Mesendoderm (in vitro differentiated cells): ENCODE measurements around the gene ZDHHC8.

Experiments
- DNase-seq: peaks from one replicate; pipeline ENCODE4 v3.0.0; 2013
- H2AK5ac ChIP-seq: 2 replicates; pipeline ENCODE4 v1.6.1; 2013; ENCODE audit warnings: low read length, inconsistent platforms
- H2BK120ac ChIP-seq: 2 replicates; pipeline ENCODE4 v1.6.1; 2013; ENCODE audit warnings: low read depth, mild to moderate bottlenecking, low read length, moderate library complexity, mixed read lengths
- H2BK15ac ChIP-seq: replicated peaks from 2 replicates; pipeline ENCODE4 v1.6.1; 2013; ENCODE audit warnings: low read depth, mild to moderate bottlenecking, moderate library complexity
- H2BK5ac ChIP-seq: 2 replicates; pipeline ENCODE4 v1.6.1; 2013; ENCODE audit warnings: low read length, inconsistent platforms
- H3K18ac ChIP-seq: 2 replicates; pipeline ENCODE4 v1.6.1; 2013; ENCODE audit warnings: mild to moderate bottlenecking, low read length, mixed read lengths
- H3K23ac ChIP-seq: one replicate; pipeline ENCODE4 v1.6.1; 2013; ENCODE audit warnings: low read length
- H3K27ac ChIP-seq: 2 replicates; pipeline ENCODE4 v1.5.1; 2013; ENCODE audit warnings: low read depth, mild to moderate bottlenecking, inconsistent platforms, low read length, moderate library complexity
- H3K27me3 ChIP-seq: 2 replicates; pipeline ENCODE4 v1.6.1; 2013; ENCODE audit warnings: low read length, control low read depth, mild to moderate bottlenecking, inconsistent platforms; ENCODE audit not compliant: insufficient read depth, poor library complexity
- H3K36me3 ChIP-seq: 2 replicates; pipeline ENCODE4 v1.6.1; 2013; ENCODE audit warnings: low read length, inconsistent platforms; ENCODE audit not compliant: control insufficient read depth, insufficient read depth
- H3K4ac ChIP-seq: one replicate; pipeline ENCODE4 v1.6.1; 2013; ENCODE audit warnings: low read depth, mild to moderate bottlenecking, low read length, moderate library complexity
- H3K4me1 ChIP-seq: 2 replicates; pipeline ENCODE4 v1.6.1; 2013; ENCODE audit warnings: low read depth, low read length, inconsistent platforms; ENCODE audit not compliant: control insufficient read depth
- H3K4me2 ChIP-seq: 2 replicates; pipeline ENCODE4 v1.6.1; 2013; ENCODE audit warnings: low read length
- H3K4me3 ChIP-seq: 2 replicates; pipeline ENCODE4 v1.5.1; 2013; ENCODE audit warnings: mild to moderate bottlenecking, low read length
- H3K56ac ChIP-seq: one replicate; pipeline ENCODE4 v1.6.1; 2013; ENCODE audit warnings: low read length
- H3K79me1 ChIP-seq: 2 replicates; pipeline ENCODE4 v1.6.1; 2013; ENCODE audit warnings: low read length, inconsistent platforms
- H3K79me2 ChIP-seq: 2 replicates; pipeline ENCODE4 v1.6.1; 2013; ENCODE audit warnings: mild to moderate bottlenecking, low read length; ENCODE audit not compliant: control insufficient read depth, insufficient read depth
- H3K9ac ChIP-seq: 2 replicates; pipeline ENCODE4 v1.6.1; 2013; ENCODE audit warnings: low read length, inconsistent platforms
- H4K5ac ChIP-seq: one replicate; pipeline ENCODE4 v1.6.1; 2013; ENCODE audit warnings: low read length
- H4K8ac ChIP-seq: one replicate; pipeline ENCODE4 v1.6.1; 2013; ENCODE audit warnings: low read depth, mild to moderate bottlenecking, control low read depth, low read length, moderate library complexity
- WGBS: extraction: QIAGEN DNeasy Blood & Tissue Kit; methylation state at CpG from one replicate; pipeline ENCODE4 v1.1.7; 2013; ENCODE audit warnings: low lambda C conversion rate, missing lambda C conversion rate; ENCODE audit not compliant: insufficient coverage; ENCODE audit errors: extremely low coverage; 5-methylcytosine and 5-hydroxymethylcytosine counted together

Gene ZDHHC8

DNA sequence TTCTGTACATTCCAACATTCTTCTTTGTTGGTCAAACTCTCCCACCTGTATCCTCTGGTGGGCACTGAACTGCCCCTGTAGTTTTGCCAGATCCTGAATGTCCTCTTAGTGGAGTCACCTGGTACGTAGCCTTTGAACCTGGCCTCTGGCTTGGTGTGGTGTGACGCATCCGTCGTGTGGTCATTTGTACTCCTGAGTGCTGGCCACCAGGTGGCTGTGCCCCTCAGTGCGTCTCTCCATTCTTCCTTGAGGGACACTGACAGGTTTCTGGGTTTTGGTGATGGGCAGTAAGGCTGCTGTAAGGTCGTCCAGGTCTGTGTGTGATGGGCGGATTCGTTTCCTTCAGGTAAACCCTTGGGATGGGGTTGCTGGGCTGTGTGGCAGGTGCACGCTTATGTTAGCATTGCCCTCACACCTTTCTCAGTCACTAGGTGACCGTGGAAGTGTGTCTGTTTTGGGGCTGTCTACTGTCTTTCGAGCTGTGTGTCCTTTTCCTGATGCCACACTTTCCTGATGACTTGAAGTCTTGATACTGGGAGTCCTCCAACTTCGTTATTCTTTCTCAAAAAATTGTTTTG, 29.3 kb upstream of the ZDHHC8 start:
- Histone ChIP-seq H3K56ac (no peak overlapping the region), H3K4me2 (no peak overlapping the region), H3K27me3 (no peaks in the 10 kb centered on the region), H3K27ac (no peak overlapping the region), H2BK5ac (no peak overlapping the region), H4K5ac (no peak overlapping the region), H2BK15ac (no peak overlapping the region), H2AK5ac (no peak overlapping the region), H4K8ac (no peak overlapping the region), H3K79me1 (peaks cover 19% of the 10 kb centered on the region), H3K4ac (no peak overlapping the region), H3K36me3 (peaks cover 31% of the 10 kb centered on the region), H3K23ac (no peak overlapping the region), H3K4me3 (no peak overlapping the region), H3K4me1 (no peaks in the 10 kb centered on the region), H3K18ac (no peak overlapping the region), H3K79me2 (peaks cover 9% of the 10 kb centered on the region), H3K9ac (no peak overlapping the region), H2BK120ac (no peak overlapping the region)
- DNase-seq = peak; percentile 45
- WGBS = no CpG with 5 or more reads among the region's 12 CpGs

DNA sequence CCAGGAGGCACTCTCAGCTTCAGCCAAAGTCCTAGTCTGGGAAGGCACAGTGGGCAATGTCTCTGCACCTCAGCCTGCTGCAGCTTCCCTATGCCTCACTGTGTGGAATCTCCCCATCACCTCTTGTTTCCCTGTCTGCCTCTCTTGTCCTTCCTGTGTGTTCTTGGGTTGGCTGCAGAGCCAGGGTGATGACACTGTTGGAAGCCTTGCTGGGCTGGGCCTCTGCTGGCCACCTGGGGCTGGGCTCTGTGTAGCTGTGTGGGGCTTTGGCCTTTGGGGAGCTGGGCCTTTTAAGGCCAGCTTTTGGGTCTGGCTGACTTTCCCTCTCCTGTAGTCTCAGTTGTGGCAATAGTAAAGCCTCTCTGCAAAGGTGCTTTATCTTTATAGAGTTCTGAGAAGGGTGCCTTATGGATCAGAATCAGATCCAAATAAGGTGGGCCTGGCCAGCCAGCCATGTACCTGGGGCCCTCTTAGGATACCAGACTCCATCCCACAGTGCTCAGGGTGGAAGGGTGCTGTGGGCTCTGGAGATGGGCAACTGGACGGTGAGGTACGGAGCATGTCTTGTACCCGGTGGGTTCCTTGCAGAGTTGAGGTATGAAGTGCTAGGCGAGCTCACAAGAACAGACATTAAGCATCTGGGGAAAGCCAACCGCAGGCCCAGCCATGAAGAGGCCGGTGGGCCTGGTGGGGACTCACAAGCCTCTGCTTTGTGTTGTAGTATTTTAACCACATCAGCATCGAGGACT, 26.0 kb upstream of the ZDHHC8 start:
- H2BK120ac ChIP-seq = no peak overlapping the region
- no peak overlapping the region for H3K23ac ChIP-seq
- no peak overlapping the region for H3K56ac ChIP-seq
- no peak overlapping the region for H4K8ac ChIP-seq
- no peak overlapping the region for H3K27ac ChIP-seq
- H3K27me3 ChIP-seq = no peaks in the 10 kb centered on the region
- no peak overlapping the region for H3K4me3 ChIP-seq
- H3K9ac ChIP-seq = no peak overlapping the region
- no peak overlapping the region for H3K4me2 ChIP-seq
- no peak overlapping the region for H2BK5ac ChIP-seq
- no peak overlapping the region for H2BK15ac ChIP-seq
- H3K36me3 ChIP-seq = peaks cover 31% of the 10 kb centered on the region
- H3K4ac ChIP-seq = no peak overlapping the region
- no peak overlapping the region for H2AK5ac ChIP-seq
- DNase-seq = no peak
- H4K5ac ChIP-seq = no peak overlapping the region
- no CpG with 5 or more reads among the region's 7 CpGs for WGBS
- H3K18ac ChIP-seq = no peak overlapping the region
- peaks cover 9% of the 10 kb centered on the region for H3K79me2 ChIP-seq
- peaks cover 18% of the 10 kb centered on the region for H3K79me1 ChIP-seq
- no peaks in the 10 kb centered on the region for H3K4me1 ChIP-seq

DNA sequence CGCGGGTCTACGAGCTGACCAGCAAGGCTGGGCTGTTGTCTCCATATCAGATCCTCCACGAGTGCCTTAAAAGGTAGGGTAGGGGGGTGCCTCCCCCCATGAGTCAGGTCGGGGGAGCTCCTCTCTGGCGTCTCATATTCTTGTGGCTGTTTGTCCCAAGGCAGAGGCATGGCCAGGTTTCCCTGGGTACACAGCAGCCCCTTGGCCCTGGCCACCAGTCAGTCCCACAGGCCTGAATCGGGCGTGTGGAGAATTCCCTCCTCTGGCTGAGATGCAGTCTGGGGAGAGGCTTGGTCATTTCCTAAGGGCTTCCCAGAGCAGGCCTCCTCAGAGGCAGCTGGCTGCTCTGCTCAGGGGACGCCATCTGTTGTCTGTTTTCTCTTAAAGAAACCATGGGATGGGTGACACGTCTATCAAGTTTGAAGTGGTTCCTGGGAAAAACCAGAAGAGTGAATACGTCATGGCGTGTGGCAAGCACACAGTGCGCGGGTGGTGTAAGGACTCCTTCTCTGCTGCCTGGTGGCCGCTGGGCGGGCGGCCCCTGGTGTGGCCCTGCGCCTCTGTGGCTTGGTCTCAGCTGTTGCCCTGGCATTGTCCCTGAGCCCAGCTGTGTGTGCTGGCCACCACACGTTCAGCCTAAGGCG, 25.3 kb upstream of the ZDHHC8 start:
- H3K18ac ChIP-seq = no peak overlapping the region
- no peak for DNase-seq
- H3K4ac ChIP-seq = no peak overlapping the region
- H3K4me2 ChIP-seq = no peak overlapping the region
- no peak overlapping the region for H3K4me3 ChIP-seq
- H3K27me3 ChIP-seq = no peaks in the 10 kb centered on the region
- H3K36me3 ChIP-seq = peaks cover 35% of the 10 kb centered on the region
- H2BK5ac ChIP-seq = no peak overlapping the region
- no peaks in the 10 kb centered on the region for H3K4me1 ChIP-seq
- no peak overlapping the region for H4K8ac ChIP-seq
- H3K27ac ChIP-seq = no peak overlapping the region
- WGBS = no CpG with 5 or more reads among the region's 20 CpGs
- H2AK5ac ChIP-seq = no peak overlapping the region
- H4K5ac ChIP-seq = no peak overlapping the region
- H2BK120ac ChIP-seq = no peak overlapping the region
- H3K79me2 ChIP-seq = peaks cover 9% of the 10 kb centered on the region
- no peak overlapping the region for H3K56ac ChIP-seq
- no peak overlapping the region for H3K9ac ChIP-seq
- peaks cover 18% of the 10 kb centered on the region for H3K79me1 ChIP-seq
- H3K23ac ChIP-seq = no peak overlapping the region
- H2BK15ac ChIP-seq = no peak overlapping the region

DNA sequence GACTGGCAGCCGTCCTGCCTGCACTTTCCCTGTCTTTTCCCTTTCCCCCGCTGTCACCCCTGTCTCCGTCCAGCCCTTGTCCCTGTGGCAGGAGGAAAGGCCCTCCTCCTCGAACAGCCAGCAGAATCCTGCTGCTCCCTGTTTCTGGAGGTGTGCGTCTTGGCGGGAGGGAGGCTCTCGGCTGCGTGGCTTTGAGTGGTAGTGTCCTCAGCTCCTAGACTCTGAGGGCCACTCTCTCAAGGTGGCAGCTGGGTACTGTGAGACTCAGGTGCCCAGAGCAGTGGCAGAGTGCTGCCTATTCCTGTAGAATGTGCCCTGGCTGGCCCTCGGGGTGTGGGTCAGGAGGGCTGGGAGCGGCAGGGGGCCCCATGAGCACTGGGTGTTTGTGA, 24.8 kb upstream of the ZDHHC8 start:
- Histone ChIP-seq H3K4me2 (no peak overlapping the region), H2BK120ac (no peak overlapping the region), H3K36me3 (peaks cover 34% of the 10 kb centered on the region), H3K27me3 (no peaks in the 10 kb centered on the region), H3K4ac (no peak overlapping the region), H3K9ac (no peak overlapping the region), H3K23ac (no peak overlapping the region), H3K4me1 (no peaks in the 10 kb centered on the region), H3K4me3 (no peak overlapping the region), H4K8ac (no peak overlapping the region), H3K27ac (no peak overlapping the region), H3K79me2 (peaks cover 7% of the 10 kb centered on the region), H3K18ac (no peak overlapping the region), H4K5ac (no peak overlapping the region), H2AK5ac (no peak overlapping the region), H2BK15ac (no peak overlapping the region), H2BK5ac (no peak overlapping the region), H3K56ac (no peak overlapping the region), H3K79me1 (peaks cover 15% of the 10 kb centered on the region)
- no peak for DNase-seq
- no CpG with 5 or more reads among the region's 10 CpGs for WGBS

DNA sequence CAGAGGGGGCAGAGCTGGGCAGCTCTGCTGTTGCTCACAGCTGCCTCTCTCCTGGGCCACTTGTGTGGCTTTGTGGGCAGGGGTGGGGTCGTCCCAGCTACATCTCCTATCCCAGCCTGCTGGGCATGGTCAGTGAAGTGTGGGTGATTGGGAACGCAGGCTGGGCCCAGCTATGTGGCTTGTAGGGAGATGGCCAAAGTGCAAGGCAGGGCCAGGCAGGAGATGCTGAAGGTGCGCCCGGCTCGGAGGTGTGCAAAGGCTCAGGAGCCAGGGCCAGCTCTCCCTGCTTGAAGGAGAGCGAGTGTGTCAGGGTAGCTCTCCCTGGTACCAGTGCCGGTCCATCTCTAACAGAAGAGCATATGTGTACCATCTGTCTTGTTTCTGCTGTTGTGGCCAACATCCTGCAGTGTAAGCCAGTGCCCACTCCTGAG, 24.1 kb upstream of the ZDHHC8 start:
- no peak overlapping the region for H2AK5ac ChIP-seq
- H4K5ac ChIP-seq = no peak overlapping the region
- no peak overlapping the region for H3K9ac ChIP-seq
- H3K36me3 ChIP-seq = peaks cover 34% of the 10 kb centered on the region
- H3K4me1 ChIP-seq = no peaks in the 10 kb centered on the region
- no peaks in the 10 kb centered on the region for H3K27me3 ChIP-seq
- H3K4me2 ChIP-seq = no peak overlapping the region
- no peak overlapping the region for H2BK15ac ChIP-seq
- no peak overlapping the region for H3K4ac ChIP-seq
- peaks cover 12% of the 10 kb centered on the region for H3K79me1 ChIP-seq
- no peak overlapping the region for H2BK5ac ChIP-seq
- H3K56ac ChIP-seq = no peak overlapping the region
- no peak overlapping the region for H3K18ac ChIP-seq
- H3K23ac ChIP-seq = no peak overlapping the region
- WGBS = no CpG with 5 or more reads among the region's 7 CpGs
- H3K4me3 ChIP-seq = no peak overlapping the region
- H2BK120ac ChIP-seq = no peak overlapping the region
- H3K79me2 ChIP-seq = peaks cover 3% of the 10 kb centered on the region
- H4K8ac ChIP-seq = no peak overlapping the region
- H3K27ac ChIP-seq = no peak overlapping the region
- DNase-seq = no peak
